GM06990 (cell line): Measurements from ENCODE around the gene DLG2.

Source experiments
- DNase-seq: peaks from one replicate; pipeline ENCODE4 v3.0.0-alpha.2; 2011; ENCODE audit not compliant: insufficient read length; ENCODE audit errors: extremely low read depth
- H3K27me3 ChIP-seq: replicated peaks from 2 replicates; pipeline ENCODE4 v1.6.0; 2011; ENCODE audit warnings: low read length; ENCODE audit not compliant: control insufficient read depth, insufficient read depth
- H3K36me3 ChIP-seq: 2 replicates; pipeline ENCODE4 v1.5.1; 2011; ENCODE audit warnings: low read length; ENCODE audit not compliant: control insufficient read depth, insufficient read depth
- H3K4me3 ChIP-seq: replicated peaks from 2 replicates; pipeline ENCODE4 v1.5.1; 2011; ENCODE audit warnings: low read depth, mild to moderate bottlenecking, control low read depth, low read length
- TF ChIP-seq, protein P1 (sequence below): IDR thresholded peaks from 2 replicates; pipeline ENCODE4 v1.5.1; 2011; ENCODE audit warnings: low read length, control low read depth, mild to moderate bottlenecking, inconsistent platforms; ENCODE audit not compliant: insufficient read depth, poor library complexity, severe bottlenecking

The DLG2 gene

GRCh38 chr11:84899740-84900139, 727.4 kb downstream of the DLG2 start:
- Histone ChIP-seq H3K27me3 (no peaks in the 10 kb centered on the region), H3K4me3 (no peak overlapping the region), H3K36me3 (no peaks in the 10 kb centered on the region)
- no peak for DNase-seq
- TF ChIP-seq, protein P1, sequence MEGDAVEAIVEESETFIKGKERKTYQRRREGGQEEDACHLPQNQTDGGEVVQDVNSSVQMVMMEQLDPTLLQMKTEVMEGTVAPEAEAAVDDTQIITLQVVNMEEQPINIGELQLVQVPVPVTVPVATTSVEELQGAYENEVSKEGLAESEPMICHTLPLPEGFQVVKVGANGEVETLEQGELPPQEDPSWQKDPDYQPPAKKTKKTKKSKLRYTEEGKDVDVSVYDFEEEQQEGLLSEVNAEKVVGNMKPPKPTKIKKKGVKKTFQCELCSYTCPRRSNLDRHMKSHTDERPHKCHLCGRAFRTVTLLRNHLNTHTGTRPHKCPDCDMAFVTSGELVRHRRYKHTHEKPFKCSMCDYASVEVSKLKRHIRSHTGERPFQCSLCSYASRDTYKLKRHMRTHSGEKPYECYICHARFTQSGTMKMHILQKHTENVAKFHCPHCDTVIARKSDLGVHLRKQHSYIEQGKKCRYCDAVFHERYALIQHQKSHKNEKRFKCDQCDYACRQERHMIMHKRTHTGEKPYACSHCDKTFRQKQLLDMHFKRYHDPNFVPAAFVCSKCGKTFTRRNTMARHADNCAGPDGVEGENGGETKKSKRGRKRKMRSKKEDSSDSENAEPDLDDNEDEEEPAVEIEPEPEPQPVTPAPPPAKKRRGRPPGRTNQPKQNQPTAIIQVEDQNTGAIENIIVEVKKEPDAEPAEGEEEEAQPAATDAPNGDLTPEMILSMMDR, result no peak

DNA sequence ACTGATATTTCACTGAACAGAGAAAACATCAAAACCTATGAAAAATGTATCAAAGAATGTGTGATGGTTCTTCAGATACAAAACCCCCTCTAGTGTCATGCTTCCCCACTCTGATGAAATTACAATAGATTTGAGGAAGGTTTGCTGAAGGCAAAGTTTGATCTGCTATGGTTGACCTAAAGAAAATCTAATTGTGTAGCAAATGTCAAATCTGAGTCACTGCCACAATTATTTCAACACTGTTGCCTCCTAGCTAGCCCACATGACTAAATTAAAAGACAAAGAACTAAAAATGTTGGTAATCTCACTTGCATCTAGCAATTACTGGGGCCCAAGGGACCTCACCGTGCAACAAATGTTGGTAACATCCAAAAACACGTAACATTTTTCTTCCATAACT, 728.0 kb downstream of the DLG2 start:
- Histone ChIP-seq H3K4me3 (no peak overlapping the region), H3K36me3 (no peaks in the 10 kb centered on the region), H3K27me3 (no peaks in the 10 kb centered on the region; the same call in 1 of the 2 replicates)
- no peak for DNase-seq
- TF ChIP-seq, protein P1, result no peak

DNA sequence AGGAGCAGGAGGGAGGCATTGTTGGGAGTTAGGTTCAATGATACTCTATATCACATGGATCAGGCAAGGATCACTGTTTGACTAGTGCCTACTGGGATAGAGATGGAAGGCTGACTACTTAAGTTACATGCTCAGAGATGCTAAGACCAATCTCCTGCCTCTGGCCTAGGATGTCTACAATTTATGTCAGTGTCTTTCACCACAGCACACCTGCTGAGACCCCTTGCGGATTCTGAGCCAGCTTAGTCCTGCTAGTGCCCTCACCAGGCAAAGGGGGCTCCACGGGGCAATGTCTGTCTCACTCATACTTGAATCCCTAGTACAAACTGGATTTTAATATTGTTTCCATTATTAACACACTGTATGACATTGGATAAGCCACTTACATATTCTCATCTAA, 732.5 kb downstream of the DLG2 start:
- H3K27me3 ChIP-seq, result no peaks in the 10 kb centered on the region; the same call in 1 of the 2 replicates
- no peaks in the 10 kb centered on the region for H3K36me3 ChIP-seq
- TF ChIP-seq, protein P1, result no peak
- DNase-seq, result no peak
- no peak overlapping the region for H3K4me3 ChIP-seq

DNA sequence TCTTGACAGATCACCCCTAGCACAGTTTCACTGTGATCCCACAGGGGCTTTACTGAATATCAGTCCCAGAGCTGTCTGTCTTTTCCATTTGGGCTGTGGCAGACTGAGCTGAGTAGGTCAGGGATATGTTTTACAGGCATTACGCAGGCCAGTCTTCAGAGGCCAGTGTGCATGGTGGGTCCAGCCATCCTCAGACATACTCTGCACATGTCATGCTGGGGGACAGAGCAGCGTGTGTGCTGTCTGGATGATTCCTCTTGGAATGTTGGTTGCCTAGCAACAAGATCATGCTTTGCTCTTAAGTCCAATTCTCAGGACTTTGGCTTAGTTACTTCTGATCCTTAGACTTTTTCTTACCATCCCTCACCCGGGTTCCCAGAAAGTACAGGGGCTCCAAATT, 736.5 kb downstream of the DLG2 start:
- TF ChIP-seq, protein P1, result no peak
- Histone ChIP-seq H3K4me3 (no peak overlapping the region), H3K27me3 (no peaks in the 10 kb centered on the region; the same call in 1 of the 2 replicates), H3K36me3 (no peaks in the 10 kb centered on the region)
- no peak for DNase-seq

DNA sequence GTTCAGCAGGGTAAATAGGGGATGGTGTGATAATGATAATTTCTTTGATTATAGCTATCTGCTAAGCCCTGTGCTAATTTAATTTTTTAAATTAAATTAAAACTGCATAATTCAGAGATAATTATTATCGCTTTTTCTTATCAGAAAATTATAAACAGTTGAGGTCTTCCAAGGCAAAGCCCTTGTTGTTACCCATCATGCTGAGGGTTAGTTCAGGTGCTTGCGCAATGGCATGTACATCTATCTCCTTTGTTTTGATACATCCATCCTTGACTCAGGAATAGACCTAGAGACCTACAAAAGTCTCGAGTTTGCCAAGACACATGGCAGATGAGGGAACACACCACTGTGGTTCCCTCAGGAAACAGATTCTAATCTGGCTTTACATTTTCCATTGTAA, 737.6 kb downstream of the DLG2 start:
- no peak for DNase-seq
- H3K27me3 ChIP-seq, result no peaks in the 10 kb centered on the region; the same call in 1 of the 2 replicates
- no peak overlapping the region for H3K4me3 ChIP-seq
- TF ChIP-seq, protein P1, result no peak
- no peaks in the 10 kb centered on the region for H3K36me3 ChIP-seq

DNA sequence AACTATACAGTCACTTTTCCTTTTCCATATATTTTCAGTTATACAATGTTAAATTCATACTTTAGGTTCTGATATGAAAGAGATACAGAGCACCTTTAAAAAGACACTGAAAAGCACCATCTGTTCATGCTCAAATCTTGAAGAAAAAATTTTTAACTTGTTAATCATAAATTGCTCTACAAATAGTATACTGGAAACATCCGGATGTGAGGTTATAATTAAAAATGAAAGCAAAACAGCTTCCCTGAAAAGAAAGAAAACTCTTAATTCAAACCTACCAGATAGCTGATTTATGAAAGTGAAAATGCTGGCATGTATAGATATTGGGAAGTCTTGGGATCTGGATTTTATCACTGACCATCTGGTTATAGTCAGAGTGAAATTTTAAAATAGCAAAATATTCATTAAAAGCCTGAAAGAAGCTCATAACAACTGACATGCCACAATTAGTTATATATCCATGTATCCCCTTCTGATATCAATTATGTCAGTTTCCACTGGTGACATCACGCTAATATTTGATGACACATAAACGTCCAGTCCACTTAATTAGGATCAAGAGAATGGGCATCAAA, 740.0 kb downstream of the DLG2 start:
- Histone ChIP-seq H3K36me3 (no peaks in the 10 kb centered on the region), H3K4me3 (no peak overlapping the region), H3K27me3 (no peaks in the 10 kb centered on the region)
- no peak for DNase-seq
- TF ChIP-seq, protein P1, result no peak
